Neural cell (in vitro differentiated cells): Measurements from ENCODE around the gene TRIM9. TPM values are rescaled to one million over a fixed set of nuclear protein-coding genes. Genes with fewer than 3 reads are reported as not detected.

Source experiments
- H2AFZ ChIP-seq: fragments of 200-600, 300-800 bp; sonication (generic), shearing (Covaris generic); 2 replicates; pipeline ENCODE4 v1.6.0; 2014; ENCODE audit warnings: low read depth, mild to moderate bottlenecking, antibody characterized with exemption, low read length, moderate library complexity
- H3F3A ChIP-seq: fragments of 200-600 bp; shearing (Covaris generic); 2 replicates; pipeline ENCODE4 v1.6.1; 2016; ENCODE audit warnings: mild to moderate bottlenecking, moderate library complexity, mixed read lengths, antibody characterized with exemption, low read length; ENCODE audit not compliant: insufficient read depth, poor library complexity, severe bottlenecking
- H3K27ac ChIP-seq: fragments of 200-600, 300-800 bp; sonication (generic), shearing (Covaris generic); 2 replicates; pipeline ENCODE4 v1.5.1; 2014; ENCODE audit warnings: mild to moderate bottlenecking, low read length, moderate library complexity
- H3K27me3 ChIP-seq: fragments of 300-800, 200-600 bp; sonication (generic), shearing (Covaris generic); 2 replicates; pipeline ENCODE4 v1.6.0; 2014; ENCODE audit warnings: mild to moderate bottlenecking, low read depth, low read length, moderate library complexity; ENCODE audit not compliant: insufficient read depth
- H3K36me3 ChIP-seq: fragments of 300-800, 200-600 bp; sonication (generic), shearing (Covaris generic); 2 replicates; pipeline ENCODE4 v1.5.1; 2014; ENCODE audit warnings: mild to moderate bottlenecking, antibody characterized with exemption, low read length, moderate library complexity; ENCODE audit not compliant: insufficient read depth
- H3K4me2 ChIP-seq: fragments of 300-800, 200-600 bp; sonication (generic), shearing (Covaris generic); 2 replicates; pipeline ENCODE4 v1.6.0; 2014; ENCODE audit warnings: mild to moderate bottlenecking, low read length
- H3K4me3 ChIP-seq: fragments of 300-800, 200-600 bp; sonication (generic), shearing (Covaris generic); 2 replicates; pipeline ENCODE4 v1.5.1; 2014; ENCODE audit warnings: mild to moderate bottlenecking, low read length, moderate library complexity
- H3K79me2 ChIP-seq: fragments of 200-600 bp; shearing (Covaris generic); replicated peaks from 2 replicates; pipeline ENCODE4 v1.6.0; 2014; ENCODE audit warnings: mild to moderate bottlenecking, low read length, moderate library complexity; ENCODE audit not compliant: insufficient read depth
- H3K9ac ChIP-seq: fragments of 300-800, 200-600 bp; sonication (generic), shearing (Covaris generic); 2 replicates; pipeline ENCODE4 v1.6.1; 2016; ENCODE audit warnings: mild to moderate bottlenecking, low read length, mixed read lengths
- H3K9me2 ChIP-seq: fragments of 200-600 bp; shearing (Covaris generic); 2 replicates; pipeline ENCODE4 v1.6.1; 2016; ENCODE audit warnings: mild to moderate bottlenecking, low read length, mixed read lengths; ENCODE audit not compliant: insufficient read depth
- H3K9me3 ChIP-seq: fragments of 200-600, 300-800 bp; sonication (generic), shearing (Covaris generic); 2 replicates; pipeline ENCODE4 v1.6.1; 2016; ENCODE audit warnings: mild to moderate bottlenecking, mixed run types, low read length, moderate library complexity, mixed read lengths
- H4K20me1 ChIP-seq: fragments of 200-600 bp; shearing (Covaris generic); 2 replicates; pipeline ENCODE4 v1.6.1; 2016; ENCODE audit warnings: mild to moderate bottlenecking, mixed run types; ENCODE audit not compliant: insufficient read depth
- CTCF ChIP-seq: fragments of 450-650 bp; IDR thresholded peaks from 2 replicates; pipeline ENCODE4 v1.5.1; 2014; ENCODE audit warnings: antibody characterized with exemption, mild to moderate bottlenecking, moderate library complexity; ENCODE audit not compliant: poor library complexity, severe bottlenecking
- EP300 ChIP-seq: fragments of 450-650 bp; conservative IDR thresholded peaks from 2 replicates; pipeline ENCODE4 v1.6.1; 2014; ENCODE audit warnings: antibody characterized with exemption, mild to moderate bottlenecking, moderate library complexity; ENCODE audit not compliant: poor library complexity, severe bottlenecking
- EZH2 ChIP-seq: fragments of 200-600, 300-800 bp; shearing (Covaris generic), sonication (generic); IDR thresholded peaks from 2 replicates; pipeline ENCODE4 v1.6.1; 2014; ENCODE audit warnings: antibody characterized with exemption, low read length, borderline replicate concordance, mild to moderate bottlenecking; ENCODE audit not compliant: insufficient read depth, poor library complexity, severe bottlenecking
- MXI1 ChIP-seq: fragments of 450-650 bp; conservative IDR thresholded peaks from 2 replicates; pipeline ENCODE4 v1.6.1; 2014; ENCODE audit warnings: antibody characterized with exemption, mild to moderate bottlenecking; ENCODE audit not compliant: poor library complexity, severe bottlenecking
- POLR2AphosphoS5 ChIP-seq: IDR thresholded peaks from 2 replicates; pipeline ENCODE4 v1.6.1; 2012
- RAD21 ChIP-seq: fragments of 450-650 bp; conservative IDR thresholded peaks from 2 replicates; pipeline ENCODE4 v1.6.1; 2014; ENCODE audit warnings: antibody characterized with exemption, mild to moderate bottlenecking, moderate library complexity
- REST ChIP-seq: IDR thresholded peaks from 2 replicates; pipeline ENCODE4 v1.6.1; 2012; ENCODE audit warnings: borderline replicate concordance
- SMC3 ChIP-seq: fragments of 450-650 bp; conservative IDR thresholded peaks from 2 replicates; pipeline ENCODE4 v1.6.1; 2014; ENCODE audit warnings: antibody characterized with exemption, mild to moderate bottlenecking, moderate library complexity; ENCODE audit not compliant: poor library complexity
- TAF1 ChIP-seq: IDR thresholded peaks from 2 replicates; pipeline ENCODE4 v1.6.1; 2012; ENCODE audit warnings: low read depth
- polyA plus RNA-seq: library from polyadenylated mRNA; depleted of rRNA; stranded (reverse); fragments of >200 nt; gene quantifications from 2 replicates; pipeline ENCODE4 v1.2.3, GENCODE V29; 2014

Gene TRIM9
- polyA plus RNA-seq, 1 donor from 2014 or later, result 15.9 TPM

- no peak overlapping the region for H3K4me3 ChIP-seq
- H3K79me2 ChIP-seq, result no peaks in the 10 kb centered on the region
- no peaks in the 10 kb centered on the region for H3K9me2 ChIP-seq
- TF ChIP-seq CTCF (no peak), MXI1 (no peak), SMC3 (no peak), EZH2 (no peak), EP300 (no peak)
- H3K27ac ChIP-seq, result no peak overlapping the region
- H3K9ac ChIP-seq, result no peak overlapping the region
- no peaks in the 10 kb centered on the region for H3F3A ChIP-seq
- no peak overlapping the region for H2AFZ ChIP-seq
- no peaks in the 10 kb centered on the region for H3K9me3 ChIP-seq
- no peaks in the 10 kb centered on the region for H3K27me3 ChIP-seq
- H3K36me3 ChIP-seq, result no peaks in the 10 kb centered on the region
- no peak overlapping the region for H3K4me2 ChIP-seq
- H4K20me1 ChIP-seq, result no peaks in the 10 kb centered on the region
These were observed 13.2 kb downstream of the TRIM9 start for GRCh38 chr14:51081712-51082111.

- H3K36me3 ChIP-seq, result no peaks in the 10 kb centered on the region
- no peaks in the 10 kb centered on the region for H3K79me2 ChIP-seq
- no peaks in the 10 kb centered on the region for H4K20me1 ChIP-seq
- no peak overlapping the region for H2AFZ ChIP-seq
- no peak overlapping the region for H3K4me2 ChIP-seq
- H3K27me3 ChIP-seq, result no peaks in the 10 kb centered on the region
- H3K9ac ChIP-seq, result no peak overlapping the region
- H3K9me2 ChIP-seq, result no peaks in the 10 kb centered on the region
- TF ChIP-seq POLR2AphosphoS5 (no peak), TAF1 (no peak), CTCF (no peak), RAD21 (no peak), EP300 (no peak), EZH2 (no peak), SMC3 (no peak), REST (no peak), MXI1 (no peak)
- H3K4me3 ChIP-seq, result no peak overlapping the region
- H3K9me3 ChIP-seq, result no peaks in the 10 kb centered on the region
- no peak overlapping the region for H3K27ac ChIP-seq
- no peaks in the 10 kb centered on the region for H3F3A ChIP-seq
These were observed 13.7 kb downstream of the TRIM9 start for GRCh38 chr14:51081209-51081608.
